HepG2 (cell line): ENCODE measurements around the gene C16orf78. TPM values are rescaled to one million over a fixed set of nuclear protein-coding genes. Genes with fewer than 3 reads are reported as not detected.

Source experiments
- ATAC-seq: fragments of 200-7000 bp; cut with Tn5 transposase; 3 replicates; pipeline ENCODE4 v1.9.1; 2020; ENCODE audit warnings: mild to moderate bottlenecking, moderate library complexity
- BruUV-seq: library from RNA; stranded (reverse); fragments of 400-500 nt; replicated peaks from 2 replicates; lab custom pipeline; 2021; lab: Mats Ljungman, UMichigan
- CTCF ChIA-PET: fragments of 300-600 bp; formaldehyde crosslinking; extraction: SDS; loops from one replicate; lab custom pipeline; 2021; ENCODE audit warnings: low total read pairs, inconsistent platforms, low intra/inter-chr PET ratio; lab: Yijun Ruan, JAX
- POLR2A ChIA-PET: fragments of 350-600 bp; sonication (Branson Sonifier 250); formaldehyde crosslinking; loops from one replicate; lab custom pipeline; 2020; ENCODE audit warnings: antibody characterized with exemption, inconsistent platforms; lab: Yijun Ruan, JAX
- DNase-seq: peaks from one replicate; pipeline ENCODE4 v3.0.0-alpha.2; 2015; ENCODE audit warnings: low spot score
- FAIRE-seq: peaks from 3 replicates; lab custom pipeline; 2011; peaks lifted over from hg19 to GRCh38; lab: Jason Lieb, UNC
- H2AFZ ChIP-seq: one replicate; pipeline ENCODE4 v1.6.1; 2011; ENCODE audit warnings: low read length, inconsistent platforms
- H3K27ac ChIP-seq: fragments of 300-600 bp; 3 replicates; pipeline ENCODE4 v1.8.0; 2011; ENCODE audit warnings: mixed run types, mild to moderate bottlenecking, mixed read lengths, low read length, inconsistent platforms; ENCODE audit not compliant: insufficient read depth; ENCODE audit errors: extremely low read length
- H3K27me3 ChIP-seq, 2 experiments: fragments of 200-600 bp in 1 of 2; 2 replicates in 1 of 2; 3 replicates in 1 of 2; pipeline versions ENCODE4 v1.6.0 to v1.8.0; 2011; ENCODE audit warnings: low read length in 2 of 2, mild to moderate bottlenecking in 2 of 2, moderate library complexity in 2 of 2, inconsistent platforms in 1 of 2; ENCODE audit not compliant: insufficient read depth in 2 of 2, control insufficient read depth in 1 of 2
- H3K36me3 ChIP-seq, 2 experiments: fragments of 200-600 bp in 1 of 2; replicated peaks in 1 of 2; 2 replicates in 1 of 2; 3 replicates in 1 of 2; pipeline versions ENCODE4 v1.5.1 to v1.8.0; 2011; ENCODE audit warnings: low read length in 2 of 2, inconsistent platforms in 1 of 2; ENCODE audit not compliant: insufficient read depth in 2 of 2, control insufficient read depth in 1 of 2
- H3K4me1 ChIP-seq: 2 replicates; pipeline ENCODE4 v1.5.1; 2012; ENCODE audit warnings: low read length, inconsistent platforms; ENCODE audit not compliant: insufficient read depth
- H3K4me2 ChIP-seq: 2 replicates; pipeline ENCODE4 v1.6.0; 2011; ENCODE audit warnings: low read depth, low read length, inconsistent platforms
- H3K4me3 ChIP-seq, 3 experiments: fragments of 200-600 bp in 1 of 3; sonication (generic), shearing (Covaris generic) in 1 of 3; replicated peaks in 1 of 3; 2 replicates each; pipeline ENCODE4 v1.5.1; 2011 to 2016; ENCODE audit warnings: low read length in 3 of 3, inconsistent platforms in 2 of 3, low read depth in 2 of 3, mild to moderate bottlenecking in 2 of 3, control low read depth in 1 of 3, mixed read lengths in 1 of 3; ENCODE audit not compliant: insufficient read depth in 1 of 3
- H3K79me2 ChIP-seq: one replicate; pipeline ENCODE4 v1.6.1; 2011; ENCODE audit warnings: low read length, inconsistent platforms; ENCODE audit not compliant: insufficient read depth
- H3K9ac ChIP-seq: 2 replicates; pipeline ENCODE4 v1.6.0; 2011; ENCODE audit warnings: mild to moderate bottlenecking, low read depth, low read length, inconsistent platforms; ENCODE audit not compliant: insufficient read depth
- H3K9me3 ChIP-seq: 2 replicates; pipeline ENCODE4 v1.5.1; 2012; ENCODE audit warnings: mild to moderate bottlenecking, low read length
- H4K20me1 ChIP-seq: 2 replicates; pipeline ENCODE4 v1.6.0; 2011; ENCODE audit warnings: inconsistent platforms, mild to moderate bottlenecking, low read length, moderate library complexity; ENCODE audit not compliant: insufficient read depth
- CREB1 ChIP-seq, 2 experiments: fragments of 450-650 bp in 1 of 2; IDR thresholded peaks; 2 replicates each; pipeline ENCODE4 v1.6.1; 2016 to 2017; ENCODE audit warnings: control low read depth in 1 of 2, mild to moderate bottlenecking in 1 of 2, missing compliant biosample characterization in 1 of 2, missing genetic modification characterization in 1 of 2
- MNT ChIP-seq: fragments of 450-650 bp; IDR thresholded peaks from 2 replicates; pipeline ENCODE4 v1.6.1; 2016
- PCBP1 ChIP-seq: fragments of 200-400 bp; formaldehyde crosslinking; IDR thresholded peaks from 2 replicates; pipeline ENCODE4 v1.6.1; 2017; ENCODE audit warnings: mild to moderate bottlenecking, low read depth, low read length, borderline replicate concordance
- TARDBP ChIP-seq: sonication (generic); formaldehyde crosslinking; IDR thresholded peaks from 2 replicates; pipeline ENCODE4 v1.8.0; 2022; ENCODE audit warnings: mild to moderate bottlenecking, missing genetic modification reagents
- TCF7L2 ChIP-seq: IDR thresholded peaks from 2 replicates; pipeline ENCODE4 v1.6.1; 2011; ENCODE audit warnings: mild to moderate bottlenecking, low read depth, low read length, moderate library complexity
- USF2 ChIP-seq, 2 experiments: sonication (generic) in 1 of 2; formaldehyde crosslinking in 1 of 2; IDR thresholded peaks; 2 replicates each; pipeline versions ENCODE4 v1.5.1 to v1.6.1; 2011 to 2020; ENCODE audit warnings: borderline replicate concordance in 1 of 2, low read depth in 1 of 2, low read length in 1 of 2, mild to moderate bottlenecking in 1 of 2, missing genetic modification reagents in 1 of 2, moderate library complexity in 1 of 2
- ZEB1 ChIP-seq: IDR thresholded peaks from 2 replicates; pipeline ENCODE4 v1.6.1; 2012; ENCODE audit warnings: mild to moderate bottlenecking, low read depth, inconsistent platforms; ENCODE audit not compliant: insufficient replicate concordance
- ZNF263 ChIP-seq: sonication (generic); formaldehyde crosslinking; IDR thresholded peaks from 2 replicates; pipeline ENCODE4 v1.4.0; 2020; ENCODE audit warnings: missing genetic modification reagents
- ZNF264 ChIP-seq: sonication (generic); formaldehyde crosslinking; IDR thresholded peaks from 2 replicates; pipeline ENCODE4 v1.4.0; 2020; ENCODE audit warnings: missing genetic modification reagents
- ZNF547 ChIP-seq: sonication (generic); formaldehyde crosslinking; IDR thresholded peaks from 2 replicates; pipeline ENCODE4 v1.5.1; 2020; ENCODE audit warnings: mild to moderate bottlenecking, missing genetic modification reagents
- ZNF639 ChIP-seq: conservative IDR thresholded peaks from 2 replicates; pipeline ENCODE4 v1.6.1; 2018; ENCODE audit warnings: missing genetic modification reagents
- ZNF678 ChIP-seq: sonication (generic); formaldehyde crosslinking; IDR thresholded peaks from 2 replicates; pipeline ENCODE4 v1.4.0; 2020; ENCODE audit warnings: mild to moderate bottlenecking, missing genetic modification reagents
- ZNF703 ChIP-seq: sonication (generic); formaldehyde crosslinking; IDR thresholded peaks from 2 replicates; pipeline ENCODE4 v1.5.1; 2020; ENCODE audit warnings: missing genetic modification reagents, mild to moderate bottlenecking, moderate library complexity, borderline replicate concordance
- WGBS: methylation state at CpG from one replicate; pipeline ENCODE4 v1.1.6; 2017; ENCODE audit warnings: low lambda C conversion rate; 5-methylcytosine and 5-hydroxymethylcytosine counted together
- in situ Hi-C: cut with HindIII; loops from 2 replicates; pipeline ENCODE4 v1.10.0; 2017; ENCODE audit warnings: low pct_unique_long_range_greater_than_20kb; ENCODE audit not compliant: extremely low pct_ligation_motif_present
- intact Hi-C: fragments of 100-400 bp; cut with micrococcal nuclease; formaldehyde crosslinking; loops from one replicate; pipeline ENCODE4 v1.10.0; 2022; ENCODE audit not compliant: unreplicated experiment
- polyA plus RNA-seq, 8 experiments: library from polyadenylated mRNA; depleted of rRNA in 3 of 8; stranded (reverse) in 7 of 8; unstranded in 1 of 8; fragments of >200 nt; fragmentation: Illumina TruSeq in 4 of 8; extraction: Trizol in 4 of 8; gene quantifications; 2 replicates each; pipeline versions ENCODE4 v1.2.1 to v1.2.3, GENCODE V29; 2011 to 2016; ENCODE audit warnings: low read depth in 4 of 8, missing spikeins in 1 of 8, mixed read lengths in 1 of 8; ENCODE audit not compliant: insufficient read depth in 1 of 8
- total RNA-seq, 5 experiments: library from RNA; depleted of rRNA; stranded (reverse); fragments of >200 nt; fragmentation: Illumina TruSeq; extraction: Trizol; gene quantifications; 2 replicates each; pipeline ENCODE4 v1.2.3, GENCODE V29; 2016; ENCODE audit warnings: low read depth in 1 of 5

C16orf78 gene
- total and polyA plus RNA-seq, 2 of the 13 experiments (the other 11 are each of a cell fraction or from before 2014, with no cell fraction given) = not detected

GRCh38 chr16:49376206-49376605, 2.6 kb downstream of the C16orf78 start:
- WGBS = 0% methylated on average over 2 of the region's 4 CpGs
- H3K27me3 ChIP-seq = peaks cover 5 to 23% of the 10 kb centered on the region in 2 experiments; a peak in 3 of 5 replicates
- BruUV-seq = no TSS peak
- in situ Hi-C loops = no loop called here
- no peak for ATAC-seq
- no peaks in the 10 kb centered on the region for H3K9me3 ChIP-seq
- no peaks in the 10 kb centered on the region for H3K36me3 ChIP-seq
- no peak for FAIRE-seq
- intact Hi-C loops = no loop called here
- POLR2A ChIA-PET = no interaction called here
- no peaks in the 10 kb centered on the region for H3K4me1 ChIP-seq
- no peak overlapping the region for H3K9ac ChIP-seq
- H2AFZ ChIP-seq = no peak overlapping the region
- H3K4me3 ChIP-seq = no peak overlapping the region
- no peak for DNase-seq
- CTCF ChIA-PET = no interaction called here
- H3K79me2 ChIP-seq = no peaks in the 10 kb centered on the region
- TF ChIP-seq ZNF678 (no peak), TCF7L2 (no peak), ZNF639 (CRISPR knock-in tag) (no peak), ZNF547 (CRISPR knock-in tag) (no peak), MNT (no peak), ZNF703 (CRISPR knock-in tag) (no peak), TARDBP (CRISPR knock-in tag) (no peak), CREB1 (IDR thresholded peaks at IDR 0.05) (no peak), CREB1 (CRISPR knock-in tag; IDR thresholded peaks at IDR 0.05) (no peak), USF2 (IDR thresholded peaks at IDR 0.05; ENCODE audit: low read depth, low read length) (no peak), USF2 (CRISPR knock-in tag; IDR thresholded peaks at IDR 0.05; ENCODE audit: borderline replicate concordance) (no peak), ZEB1 (no peak), ZNF263 (CRISPR knock-in tag) (no peak), PCBP1 (no peak), ZNF264 (no peak)
- H3K4me2 ChIP-seq = no peak overlapping the region
- H3K27ac ChIP-seq = no peak overlapping the region
- H4K20me1 ChIP-seq = no peaks in the 10 kb centered on the region
